K562 (cell line): Measurements from ENCODE around the gene HOXA1. TPM values are rescaled to one million over a fixed set of nuclear protein-coding genes. Genes with fewer than 3 reads are reported as not detected.

Experiments
- ATAC-seq: fragments of 200-7000 bp; cut with Tn5 transposase; 3 replicates; pipeline ENCODE4 v1.9.1; 2020; ENCODE audit warnings: moderate library complexity
- BruUV-seq: library from RNA; stranded (reverse); fragments of 400-500 nt; replicated peaks from 2 replicates; lab custom pipeline; 2021; lab: Mats Ljungman, UMichigan
- CTCF ChIA-PET: fragments of 300-600 bp; formaldehyde crosslinking; extraction: SDS; loops from one replicate; lab custom pipeline; 2021; ENCODE audit warnings: low intra/inter-chr PET ratio; lab: Yijun Ruan, JAX
- POLR2A ChIA-PET: fragments of 300-600, 350-650 bp; sonication (Branson Sonifier 250); formaldehyde crosslinking; extraction: SDS; loops from one replicate; lab custom pipeline; 2021; ENCODE audit warnings: antibody characterized with exemption, inconsistent platforms; lab: Yijun Ruan, JAX
- DNase-seq, 4 experiments: peaks; one replicate each; pipeline versions ENCODE4 v3.0.0 to v3.0.0-alpha.2; 2011 to 2018; ENCODE audit warnings: low spot score in 3 of 4, mixed read lengths in 3 of 4; ENCODE audit errors: extremely low read depth in 1 of 4
- FAIRE-seq: peaks from 2 replicates; lab custom pipeline; 2011; peaks lifted over from hg19 to GRCh38; lab: Jason Lieb, UNC
- H2AFZ ChIP-seq: 2 replicates; pipeline ENCODE4 v1.6.0; 2011; ENCODE audit warnings: low read depth, low read length, control low read depth, inconsistent platforms
- H3K27ac ChIP-seq: fragments of 200-600 bp; 3 replicates; pipeline ENCODE4 v1.8.0; 2011; ENCODE audit warnings: low read depth, mild to moderate bottlenecking, control low read depth, inconsistent platforms, low read length, moderate library complexity, mixed read lengths; ENCODE audit errors: extremely low read depth
- H3K27me3 ChIP-seq, 2 experiments: fragments of 300-600 bp in 1 of 2; 2 replicates in 1 of 2; 3 replicates in 1 of 2; pipeline versions ENCODE4 v1.6.0 to v1.8.0; 2011; ENCODE audit warnings: inconsistent platforms in 2 of 2, low read length in 2 of 2, mild to moderate bottlenecking in 1 of 2, mixed read lengths in 1 of 2, moderate library complexity in 1 of 2; ENCODE audit not compliant: control insufficient read depth in 2 of 2, insufficient read depth in 2 of 2
- H3K36me3 ChIP-seq: fragments of 300-600 bp; 3 replicates; pipeline ENCODE4 v1.8.0; 2011; ENCODE audit warnings: mild to moderate bottlenecking, low read length, inconsistent platforms; ENCODE audit not compliant: control insufficient read depth, insufficient read depth
- H3K4me1 ChIP-seq, 2 experiments: fragments of 200-600 bp in 1 of 2; replicated peaks in 1 of 2; 2 replicates in 1 of 2; 3 replicates in 1 of 2; pipeline versions ENCODE4 v1.5.1 to v1.8.0; 2011; ENCODE audit warnings: inconsistent platforms in 2 of 2, low read length in 2 of 2, mild to moderate bottlenecking in 1 of 2, mixed read lengths in 1 of 2, moderate library complexity in 1 of 2; ENCODE audit not compliant: control insufficient read depth in 2 of 2, insufficient read depth in 2 of 2
- H3K4me2 ChIP-seq: 2 replicates; pipeline ENCODE4 v1.6.1; 2011; ENCODE audit warnings: low read length, control low read depth, inconsistent platforms, mixed read lengths; ENCODE audit not compliant: insufficient read depth
- H3K4me3 ChIP-seq: fragments of 200-600 bp; sonication (generic), shearing (Covaris generic); 2 replicates; pipeline ENCODE4 v1.5.1; 2016; ENCODE audit warnings: control low read depth, inconsistent platforms
- H3K79me2 ChIP-seq: fragments of 200-600 bp; 3 replicates; pipeline ENCODE4 v1.8.0; 2011; ENCODE audit warnings: low read length, inconsistent platforms; ENCODE audit not compliant: control insufficient read depth, insufficient read depth
- H3K9ac ChIP-seq, 2 experiments: 2 replicates each; pipeline versions ENCODE4 v1.6.0 to v1.6.1; 2011; ENCODE audit warnings: low read depth in 2 of 2, low read length in 2 of 2, control low read depth in 1 of 2, inconsistent platforms in 1 of 2, mild to moderate bottlenecking in 1 of 2, mixed read lengths in 1 of 2; ENCODE audit not compliant: insufficient read depth in 1 of 2
- H3K9me1 ChIP-seq: one replicate; pipeline ENCODE4 v1.6.0; 2011; ENCODE audit warnings: inconsistent platforms, mild to moderate bottlenecking, low read length, moderate library complexity; ENCODE audit not compliant: control insufficient read depth, insufficient read depth
- H3K9me3 ChIP-seq: replicated peaks from 2 replicates; pipeline ENCODE4 v1.5.1; 2011; ENCODE audit warnings: low read depth, low read length, inconsistent platforms; ENCODE audit not compliant: control insufficient read depth, insufficient read depth
- H4K20me1 ChIP-seq: replicated peaks from 2 replicates; pipeline ENCODE4 v1.6.1; 2011; ENCODE audit warnings: low read length, inconsistent platforms, mixed read lengths; ENCODE audit not compliant: control insufficient read depth, insufficient read depth
- BRD9 ChIP-seq: fragments of 450-650 bp; IDR thresholded peaks from 2 replicates; pipeline ENCODE4 v1.6.1; 2018; ENCODE audit warnings: low read depth; ENCODE audit not compliant: partially characterized antibody
- ETV1 ChIP-seq: fragments of 450-650 bp; conservative IDR thresholded peaks from 2 replicates; pipeline ENCODE4 v1.6.1; 2016; ENCODE audit warnings: missing genetic modification characterization, control low read depth, low read depth, missing compliant biosample characterization
- FOXJ2 ChIP-seq: fragments of 200-800 bp; sonication (Bioruptor generic); IDR thresholded peaks from 2 replicates; pipeline ENCODE4 v1.6.1; 2016; ENCODE audit warnings: missing genetic modification characterization, missing compliant biosample characterization
- GATAD2B ChIP-seq: fragments of 450-650 bp; IDR thresholded peaks from 2 replicates; pipeline ENCODE4 v1.6.1; 2017; ENCODE audit warnings: mild to moderate bottlenecking, borderline replicate concordance
- IRF2 ChIP-seq: sonication (generic); formaldehyde crosslinking; IDR thresholded peaks from 2 replicates; pipeline ENCODE4 v1.8.1; 2022; ENCODE audit warnings: mild to moderate bottlenecking, missing genetic modification reagents
- KLF13 ChIP-seq: fragments of 450-650 bp; IDR thresholded peaks from 2 replicates; pipeline ENCODE4 v1.6.1; 2016; ENCODE audit warnings: missing genetic modification characterization, low read depth, mild to moderate bottlenecking, missing compliant biosample characterization, moderate library complexity, borderline replicate concordance
- MCM7 ChIP-seq, 2 experiments: fragments of 450-650 bp; IDR thresholded peaks; 2 replicates each; pipeline ENCODE4 v1.6.1; 2016 to 2018
- POLR3G ChIP-seq: IDR thresholded peaks from 2 replicates; pipeline ENCODE4 v1.6.1; 2011; ENCODE audit not compliant: insufficient read length, insufficient replicate concordance; ENCODE audit errors: extremely low read depth
- RAD21 ChIP-seq, 2 experiments: fragments of 250-450 bp in 1 of 2; fragments of 450-650 bp in 1 of 2; sonication (Bioruptor Pico) in 1 of 2; formaldehyde crosslinking in 1 of 2; IDR thresholded peaks in 1 of 2; conservative IDR thresholded peaks in 1 of 2; 2 replicates each; pipeline versions ENCODE4 v1.4.0 to v1.8.0; 2020 to 2022; ENCODE audit warnings: mild to moderate bottlenecking in 2 of 2, moderate library complexity in 1 of 2
- SMAD4 ChIP-seq: fragments of 250-450 bp; sonication (Bioruptor Pico); conservative IDR thresholded peaks from 2 replicates; pipeline ENCODE4 v1.8.0; 2021; ENCODE audit warnings: inconsistent platforms, mild to moderate bottlenecking, moderate library complexity
- STAT5B ChIP-seq: fragments of 250-450 bp; sonication (Bioruptor Pico); IDR thresholded peaks from 2 replicates; pipeline ENCODE4 v1.8.0; 2021; ENCODE audit warnings: mild to moderate bottlenecking, inconsistent platforms
- ZC3H8 ChIP-seq: fragments of 450-650 bp; IDR thresholded peaks from 2 replicates; pipeline ENCODE4 v1.6.1; 2017
- ZNF134 ChIP-seq: fragments of 250-450 bp; sonication (Bioruptor Pico); conservative IDR thresholded peaks from 2 replicates; pipeline ENCODE4 v1.4.0; 2020
- WGBS: fragments of 100-300 bp; shearing (Covaris generic); methylation state at CpG from one replicate; pipeline ENCODE4 v1.1.6; 2016; ENCODE audit warnings: low coverage, mixed read lengths; ENCODE audit not compliant: insufficient coverage; ENCODE audit errors: missing lambda C conversion rate; 5-methylcytosine and 5-hydroxymethylcytosine counted together
- in situ Hi-C: fragments of 300-500 bp; cut with MboI; formaldehyde crosslinking; loops from 4 replicates; pipeline ENCODE4 v1.15.0; 2018; ENCODE audit warnings: inconsistent platforms, mixed read lengths
- intact Hi-C: fragments of 100-400 bp; cut with micrococcal nuclease; formaldehyde crosslinking; loops from 2 replicates; pipeline ENCODE4 v1.14.2; 2022
- polyA plus RNA-seq, 8 experiments: library from polyadenylated mRNA; depleted of rRNA in 4 of 8; stranded (reverse) in 5 of 8; unstranded in 3 of 8; fragments of >200 nt; fragmentation: Nextera tagmentation in 2 of 8; fragmentation: Illumina TruSeq in 1 of 8; extraction: Ambion mirVana in 2 of 8; extraction: Trizol in 1 of 8; gene quantifications; 2 replicates each; pipeline versions ENCODE4 v1.2.1 to v1.2.3, GENCODE V29; 2011 to 2014; ENCODE audit warnings: inconsistent platforms in 1 of 8, missing spikeins in 1 of 8
- total RNA-seq, 7 experiments: library from RNA; depleted of rRNA in 6 of 7; stranded (reverse); fragments of >200 nt in 6 of 7; fragmentation: Illumina TruSeq in 2 of 7; extraction: Trizol in 2 of 7; gene quantifications; 2 replicates each; pipeline versions ENCODE4 v1.2.1 to v1.2.3, GENCODE V29; 2011 to 2021; ENCODE audit warnings: low replicate concordance in 1 of 7
- TF ChIP-seq, protein P1 (sequence below): sonication (generic); formaldehyde crosslinking; IDR thresholded peaks from 2 replicates; pipeline ENCODE4 v1.9.0; 2022; ENCODE audit warnings: mild to moderate bottlenecking, missing genetic modification reagents

HOXA1 gene
- total and polyA plus RNA-seq, 9 of the 15 experiments (the other 6 are each of a cell fraction or from before 2014, with no cell fraction given), result 0.03 to 0.63 (median 0.09) TPM; not detected in 4

DNA sequence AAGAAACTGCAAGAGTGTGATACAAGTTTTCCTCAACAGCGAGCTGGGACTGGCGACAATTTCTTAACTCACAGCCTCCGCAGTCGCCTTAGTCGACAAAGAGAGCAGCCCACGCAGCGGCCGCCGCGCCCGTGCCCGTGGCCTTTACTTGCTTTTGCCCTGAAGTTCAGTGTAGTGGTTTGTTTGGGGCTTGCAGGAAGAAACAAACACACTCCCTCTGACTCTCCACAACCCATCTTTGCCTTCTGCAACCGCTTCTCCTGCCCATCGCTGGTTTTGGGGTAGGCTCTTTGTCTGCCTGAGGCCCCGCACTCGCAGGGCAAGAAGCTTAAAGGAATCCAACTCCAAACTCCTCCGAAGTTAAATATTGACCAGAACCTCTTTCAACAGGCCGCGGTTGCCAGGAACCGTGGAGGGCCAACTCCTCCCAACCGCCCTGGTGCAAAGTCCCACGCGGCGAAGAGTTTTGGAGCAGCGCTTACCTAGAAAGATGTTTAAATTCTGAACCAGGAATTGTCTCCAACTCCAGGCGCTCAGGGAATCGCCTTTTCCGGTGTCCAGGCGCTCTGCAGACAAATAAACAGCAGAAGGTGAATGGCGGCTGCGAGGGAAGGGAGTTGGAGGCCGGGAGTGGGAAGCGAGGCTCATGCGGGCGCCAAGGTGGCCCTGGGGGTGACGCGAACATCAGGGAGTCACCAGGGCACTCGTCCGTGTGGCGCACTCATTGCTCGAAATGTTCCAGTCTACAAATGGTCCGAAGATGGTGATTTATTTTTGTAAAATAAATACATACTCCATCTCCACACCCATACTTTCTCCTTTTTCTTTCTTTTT is 26.5 kb upstream of the HOXA1 start:
- no peak overlapping the region for H3K27ac ChIP-seq
- in situ Hi-C loops, result no loop called here
- no peaks in the 10 kb centered on the region for H3K79me2 ChIP-seq
- H3K27me3 ChIP-seq, result peaks cover 29 to 68% of the 10 kb centered on the region in 2 experiments
- H3K9me3 ChIP-seq, result no peaks in the 10 kb centered on the region
- POLR2A ChIA-PET, result interaction anchor here (0.6 kb wide), 1 partner anchor 94 kb away, joined by 3 read pairs; no protein-coding TSS in a partner anchor
- no peaks in the 10 kb centered on the region for H3K36me3 ChIP-seq
- H3K4me2 ChIP-seq, result no peak overlapping the region
- H4K20me1 ChIP-seq, result no peaks in the 10 kb centered on the region; the same call in 1 of the 2 replicates
- CTCF ChIA-PET, result no interaction called here
- 15% methylated on average over 39 of the region's 42 CpGs for WGBS
- no peak overlapping the region for H3K4me3 ChIP-seq
- no peak overlapping the region for H2AFZ ChIP-seq
- ATAC-seq (no peak), FAIRE-seq (no peak), DNase-seq (no peak)
- no peaks in the 10 kb centered on the region for H3K4me1 ChIP-seq
- intact Hi-C loops, result no loop called here
- BruUV-seq, result no TSS peak
- no peak for TF ChIP-seq STAT5B (CRISPR knock-in tag)
- no peak for TF ChIP-seq ZNF134 (CRISPR knock-in tag)
- no peak for TF ChIP-seq BRD9
- no peak for TF ChIP-seq KLF13
- no peak for TF ChIP-seq ETV1 (tag)
- no peak for TF ChIP-seq POLR3G
- no peak for TF ChIP-seq FOXJ2 (tag)
- no peak for TF ChIP-seq ZC3H8
- TF ChIP-seq IRF2 (CRISPR knock-in tag), result no peak
- no peak for TF ChIP-seq RAD21 (CRISPR knock-in tag; conservative IDR thresholded peaks at IDR 0.05 in 1 of 2, IDR thresholded peaks at IDR 0.05 in 1 of 2)
- TF ChIP-seq, protein P1, sequence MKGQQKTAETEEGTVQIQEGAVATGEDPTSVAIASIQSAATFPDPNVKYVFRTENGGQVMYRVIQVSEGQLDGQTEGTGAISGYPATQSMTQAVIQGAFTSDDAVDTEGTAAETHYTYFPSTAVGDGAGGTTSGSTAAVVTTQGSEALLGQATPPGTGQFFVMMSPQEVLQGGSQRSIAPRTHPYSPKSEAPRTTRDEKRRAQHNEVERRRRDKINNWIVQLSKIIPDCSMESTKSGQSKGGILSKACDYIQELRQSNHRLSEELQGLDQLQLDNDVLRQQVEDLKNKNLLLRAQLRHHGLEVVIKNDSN (CRISPR knock-in tag), result no peak
- no peak for TF ChIP-seq GATAD2B
- no peak for TF ChIP-seq SMAD4 (CRISPR knock-in tag)
- TF ChIP-seq MCM7 (IDR thresholded peaks at IDR 0.05), result no peak
- no peaks in the 10 kb centered on the region for H3K9me1 ChIP-seq
- H3K9ac ChIP-seq, result no peak overlapping the region
